Uterus (tissue), 4 donors: Measurements from ENCODE around the gene ITPRIPL1. TPM values are rescaled to one million over a fixed set of nuclear protein-coding genes. Genes with fewer than 3 reads are reported as not detected.

Experiments
- DNase-seq, 2 donors: peaks; one replicate each; pipeline ENCODE4 v3.0.0-alpha.2; 2019 to 2020
- H3K27ac ChIP-seq, 2 donors: fragments of 200-600 bp; sonication (generic); 1 replicate in 1 of 2; 2 replicates in 1 of 2; pipeline ENCODE4 v1.5.1; 2016 to 2018
- H3K27me3 ChIP-seq, 2 donors: fragments of 200-600 bp; sonication (generic); one replicate each; pipeline ENCODE4 v1.5.1; 2018 to 2019; ENCODE audit warnings: control low read depth in 1 of 2
- H3K36me3 ChIP-seq, 2 donors: fragments of 200-600 bp; sonication (generic); one replicate each; pipeline ENCODE4 v1.5.1; 2019; ENCODE audit warnings: control low read depth in 1 of 2
- H3K4me1 ChIP-seq, 2 donors: fragments of 200-600 bp; sonication (generic); one replicate each; pipeline ENCODE4 v1.5.1; 2018 to 2019; ENCODE audit warnings: control low read depth in 1 of 2
- H3K4me3 ChIP-seq, 2 donors: fragments of 200-600 bp; sonication (generic); 1 replicate in 1 of 2; 2 replicates in 1 of 2; pipeline ENCODE4 v1.5.1; 2018 to 2019; ENCODE audit warnings: mild to moderate bottlenecking in 1 of 2
- H3K9me3 ChIP-seq, 2 donors: fragments of 200-600 bp; sonication (generic); one replicate each; pipeline ENCODE4 v1.5.1; 2019; ENCODE audit warnings: control low read depth in 1 of 2
- POLR2A ChIP-seq, 2 donors: fragments of 450-650 bp; IDR thresholded peaks; one replicate each; pipeline ENCODE4 v1.6.1; 2016; ENCODE audit warnings: antibody characterized with exemption in 2 of 2, mild to moderate bottlenecking in 1 of 2, moderate library complexity in 1 of 2
- intact Hi-C: fragments of 100-400 bp; cut with DNase I; formaldehyde crosslinking; loops from one replicate; pipeline ENCODE4 v1.15.1; 2023; ENCODE audit warnings: low total_unique reads
- total RNA-seq, 4 donors: library from RNA; depleted of rRNA in 3 of 4; stranded (reverse); fragments of >200 nt in 3 of 4; gene quantifications; one replicate each; pipeline versions ENCODE4 v1.1.0 to v1.2.4, GENCODE V29; 2014 to 2023
- TF ChIP-seq, protein P1 (sequence below), 4 experiments: fragments of 200-600 bp in 2 of 4; fragments of 450-650 bp in 2 of 4; sonication (generic) in 2 of 4; IDR thresholded peaks; one replicate each; pipeline ENCODE4 v1.5.1; 2016 to 2019; ENCODE audit warnings: antibody characterized with exemption in 4 of 4, mild to moderate bottlenecking in 2 of 4, moderate library complexity in 1 of 4
- donor health status: DM: yes; HTN: yes; CAD: no.

ITPRIPL1 gene
- total RNA-seq, 4 donors from 2014 or later, result 1.5 to 14.1 (median 7.3) TPM; not detected in 1

DNA sequence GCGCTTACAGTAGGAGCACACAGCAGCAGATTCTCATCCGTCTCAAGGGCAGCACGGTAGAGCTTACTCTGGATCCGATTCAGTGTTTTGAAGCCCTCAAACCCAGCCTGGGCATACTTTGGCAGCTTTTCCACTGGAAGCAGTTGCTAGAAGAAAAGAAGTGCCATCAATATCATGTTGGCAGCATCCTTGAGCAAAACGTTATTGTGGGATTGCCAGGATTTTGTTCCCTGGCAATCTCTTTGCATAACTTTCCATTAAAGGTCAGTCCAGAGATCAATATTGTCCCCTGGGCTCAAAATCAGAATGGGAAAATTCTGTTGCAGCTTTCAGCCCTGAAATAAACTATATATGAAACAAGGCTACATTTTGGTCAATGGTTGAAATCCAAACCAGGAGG, 28.2 kb upstream of the ITPRIPL1 start:
- TF ChIP-seq POLR2A (IDR thresholded peaks at IDR 0.05), result no peak
- TF ChIP-seq, protein P1, sequence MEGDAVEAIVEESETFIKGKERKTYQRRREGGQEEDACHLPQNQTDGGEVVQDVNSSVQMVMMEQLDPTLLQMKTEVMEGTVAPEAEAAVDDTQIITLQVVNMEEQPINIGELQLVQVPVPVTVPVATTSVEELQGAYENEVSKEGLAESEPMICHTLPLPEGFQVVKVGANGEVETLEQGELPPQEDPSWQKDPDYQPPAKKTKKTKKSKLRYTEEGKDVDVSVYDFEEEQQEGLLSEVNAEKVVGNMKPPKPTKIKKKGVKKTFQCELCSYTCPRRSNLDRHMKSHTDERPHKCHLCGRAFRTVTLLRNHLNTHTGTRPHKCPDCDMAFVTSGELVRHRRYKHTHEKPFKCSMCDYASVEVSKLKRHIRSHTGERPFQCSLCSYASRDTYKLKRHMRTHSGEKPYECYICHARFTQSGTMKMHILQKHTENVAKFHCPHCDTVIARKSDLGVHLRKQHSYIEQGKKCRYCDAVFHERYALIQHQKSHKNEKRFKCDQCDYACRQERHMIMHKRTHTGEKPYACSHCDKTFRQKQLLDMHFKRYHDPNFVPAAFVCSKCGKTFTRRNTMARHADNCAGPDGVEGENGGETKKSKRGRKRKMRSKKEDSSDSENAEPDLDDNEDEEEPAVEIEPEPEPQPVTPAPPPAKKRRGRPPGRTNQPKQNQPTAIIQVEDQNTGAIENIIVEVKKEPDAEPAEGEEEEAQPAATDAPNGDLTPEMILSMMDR (IDR thresholded peaks at IDR 0.05), result no peak
- DNase-seq, result no peak
- Histone ChIP-seq H3K27ac (no peak overlapping the region), H3K4me1 (no peaks in the 10 kb centered on the region), H3K9me3 (no peaks in the 10 kb centered on the region), H3K27me3 (no peaks in the 10 kb centered on the region), H3K36me3 (no peaks in the 10 kb centered on the region), H3K4me3 (no peak overlapping the region)
- intact Hi-C loops, result no loop called here

DNA sequence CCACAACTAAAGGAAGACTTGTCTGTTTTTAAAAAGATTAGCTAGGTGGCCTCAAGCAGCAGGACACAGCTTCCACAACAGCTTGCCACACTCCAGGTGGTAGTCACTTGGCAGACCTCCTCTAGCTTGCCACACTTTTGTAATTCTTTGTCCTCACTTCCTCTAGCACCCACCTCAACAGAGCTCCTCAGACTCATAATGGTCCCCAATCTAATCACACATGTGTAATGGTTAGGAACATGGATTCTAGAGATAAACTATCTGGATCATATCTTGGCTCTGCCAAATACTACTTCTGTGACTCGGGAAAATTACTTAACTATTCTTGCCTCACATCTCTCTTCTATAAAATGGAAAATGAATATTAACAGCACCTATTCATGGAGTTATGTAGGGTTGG, 23.3 kb upstream of the ITPRIPL1 start:
- Histone ChIP-seq H3K27ac (no peak overlapping the region), H3K27me3 (no peaks in the 10 kb centered on the region), H3K36me3 (no peaks in the 10 kb centered on the region), H3K9me3 (no peaks in the 10 kb centered on the region), H3K4me1 (peaks cover 0 to 9% of the 10 kb centered on the region in 2 donors), H3K4me3 (no peak overlapping the region)
- TF ChIP-seq, protein P1 (IDR thresholded peaks at IDR 0.05), result no peak
- TF ChIP-seq POLR2A (IDR thresholded peaks at IDR 0.05), result no peak
- DNase-seq, result no peak
- intact Hi-C loops, result no loop called here

DNA sequence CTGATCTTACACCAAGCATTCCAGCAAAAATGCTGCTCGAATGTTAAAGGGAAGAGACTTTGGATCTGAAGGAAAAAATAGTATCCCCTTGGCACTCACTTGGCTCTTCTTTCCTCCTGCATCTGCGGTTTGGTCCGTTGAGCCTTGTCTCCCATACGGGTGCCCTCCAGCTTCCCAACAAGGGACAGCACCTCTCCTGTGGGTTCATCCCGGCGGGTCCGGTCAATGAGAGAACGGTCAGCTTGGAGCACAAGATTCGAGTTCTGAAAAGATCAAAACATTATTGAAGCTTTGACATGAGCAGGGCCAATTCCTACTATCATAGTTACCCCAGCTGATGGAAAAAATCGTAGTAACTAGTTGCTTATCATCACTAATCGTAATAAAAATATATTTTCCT, 20.5 kb upstream of the ITPRIPL1 start:
- no peaks in the 10 kb centered on the region for H3K36me3 ChIP-seq
- intact Hi-C loops, result no loop called here
- H3K27me3 ChIP-seq, result no peaks in the 10 kb centered on the region
- peak overlapping the region; percentile 74 to 85 for H3K27ac ChIP-seq
- TF ChIP-seq, protein P1 (IDR thresholded peaks at IDR 0.05), result no peak
- no peak for TF ChIP-seq POLR2A (IDR thresholded peaks at IDR 0.05)
- peaks cover 0 to 9% of the 10 kb centered on the region in 2 donors for H3K4me1 ChIP-seq
- peak overlapping the region; percentile 74 to 85 for H3K4me3 ChIP-seq
- H3K9me3 ChIP-seq, result no peaks in the 10 kb centered on the region
- DNase-seq, result no peak

DNA sequence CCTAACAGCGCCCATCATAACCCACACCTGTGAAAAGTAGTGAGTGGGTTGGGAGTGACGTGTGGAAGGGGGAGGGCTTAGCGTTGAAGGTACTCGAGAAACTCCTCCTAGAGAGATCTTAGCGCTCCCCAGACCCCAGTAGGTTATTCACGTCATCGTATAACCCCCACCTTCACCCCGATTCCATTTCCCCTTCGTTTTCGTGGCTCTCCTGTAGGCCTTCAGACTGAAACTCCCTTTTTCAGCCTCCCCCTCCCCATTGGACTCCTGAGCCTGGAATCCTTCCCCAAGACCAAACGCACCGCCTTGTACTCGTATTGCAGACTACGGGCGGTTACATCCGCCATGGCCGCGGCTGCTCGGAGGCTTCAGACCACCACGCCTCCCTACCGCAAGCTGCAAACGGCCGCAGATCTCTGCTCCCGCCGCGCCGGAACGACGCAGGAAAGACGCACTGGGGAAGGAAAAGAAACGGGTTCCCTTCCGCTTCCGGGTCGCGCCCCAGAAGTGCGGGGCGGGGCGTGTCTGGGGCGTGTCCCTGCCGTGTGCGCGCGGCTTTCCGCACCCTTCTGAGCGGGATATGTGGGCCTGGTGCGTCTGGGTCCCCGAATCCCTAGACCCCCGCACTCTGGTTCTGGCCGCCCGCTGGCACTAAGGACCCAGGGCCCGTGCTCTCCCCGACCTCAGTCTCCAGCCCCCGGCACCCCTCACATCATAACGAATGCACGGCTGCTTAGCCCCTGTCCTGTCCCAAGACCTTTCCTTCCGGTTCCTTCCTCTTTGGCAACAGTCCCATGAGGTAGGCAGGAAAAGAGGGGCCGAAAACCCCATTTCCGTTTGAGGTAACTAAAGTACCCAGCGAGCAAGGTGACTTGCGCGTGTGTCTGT, 19.8 kb upstream of the ITPRIPL1 start, which contains the start of gene SNRNP200:
SNRNP200 (minus strand) TSS at position 456 of the 888 bp plus-strand sequence; CDS start at position 347, 109 bp downstream.
- TF ChIP-seq, protein P1 (IDR thresholded peaks at IDR 0.05), result no peak
- TF ChIP-seq POLR2A (IDR thresholded peaks at IDR 0.05), result peak; percentile 34 to 81
- intact Hi-C loops, result no loop called here
- Histone ChIP-seq H3K36me3 (no peaks in the 10 kb centered on the region), H3K4me1 (peaks cover 0 to 9% of the 10 kb centered on the region in 2 donors), H3K27ac (peak within 1 kb of the TSS; percentile 74 to 85), H3K9me3 (no peaks in the 10 kb centered on the region), H3K27me3 (no peaks in the 10 kb centered on the region), H3K4me3 (peak within 1 kb of the TSS; percentile 74 to 85)
- DNase-seq, result peak; percentile 82 to 86

DNA sequence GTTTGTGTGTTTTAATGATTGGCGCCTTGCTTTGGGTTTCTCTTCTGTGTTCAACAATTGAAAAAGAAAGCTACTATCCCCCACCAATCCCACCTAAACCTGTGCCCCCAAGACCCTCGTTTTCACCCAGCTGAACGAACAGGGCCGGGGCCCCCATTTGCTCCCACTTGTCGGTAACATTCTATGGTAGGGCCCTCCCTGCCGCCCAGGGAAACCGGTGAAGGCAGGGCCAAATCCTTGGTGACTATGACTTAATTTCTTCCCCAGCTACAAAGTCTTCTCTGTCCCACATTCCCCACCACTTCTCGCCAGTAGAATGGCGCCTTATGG, 19.2 kb upstream of the ITPRIPL1 start:
- H3K4me1 ChIP-seq, result peaks cover 0 to 9% of the 10 kb centered on the region in 2 donors

More for the DNA sequence above, 19.2 kb upstream of the ITPRIPL1 start:
- peak overlapping the region; percentile 74 to 85 for H3K4me3 ChIP-seq
- H3K27ac ChIP-seq, result peak overlapping the region; percentile 74 to 85
- no peak for DNase-seq
- H3K9me3 ChIP-seq, result no peaks in the 10 kb centered on the region
- no peaks in the 10 kb centered on the region for H3K27me3 ChIP-seq
- TF ChIP-seq POLR2A (IDR thresholded peaks at IDR 0.05), result no peak
- TF ChIP-seq, protein P1 (IDR thresholded peaks at IDR 0.05), result no peak
- no peaks in the 10 kb centered on the region for H3K36me3 ChIP-seq
- intact Hi-C loops, result no loop called here
